Effector CD8-positive, alpha-beta T cell (primary cell): ENCODE measurements around the gene AFP.

ENCODE experiments used
- DNase-seq: peaks from one replicate; lab custom pipeline; 2025; lab: John Stamatoyannopoulos, UW

Gene AFP

DNA sequence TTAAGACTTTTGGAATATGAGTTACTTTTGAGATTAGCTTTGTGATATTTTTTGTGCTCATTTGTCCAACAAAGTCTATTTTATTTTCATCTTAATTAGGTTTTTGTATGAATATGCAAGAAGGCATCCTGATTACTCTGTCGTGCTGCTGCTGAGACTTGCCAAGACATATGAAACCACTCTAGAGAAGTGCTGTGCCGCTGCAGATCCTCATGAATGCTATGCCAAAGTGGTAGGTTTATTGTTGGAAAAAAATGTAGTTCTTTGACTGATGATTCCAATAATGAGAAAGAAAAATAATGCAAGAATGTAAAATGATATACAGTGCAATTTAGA, 21.1 kb upstream of the AFP start:
- no peak for DNase-seq

DNA sequence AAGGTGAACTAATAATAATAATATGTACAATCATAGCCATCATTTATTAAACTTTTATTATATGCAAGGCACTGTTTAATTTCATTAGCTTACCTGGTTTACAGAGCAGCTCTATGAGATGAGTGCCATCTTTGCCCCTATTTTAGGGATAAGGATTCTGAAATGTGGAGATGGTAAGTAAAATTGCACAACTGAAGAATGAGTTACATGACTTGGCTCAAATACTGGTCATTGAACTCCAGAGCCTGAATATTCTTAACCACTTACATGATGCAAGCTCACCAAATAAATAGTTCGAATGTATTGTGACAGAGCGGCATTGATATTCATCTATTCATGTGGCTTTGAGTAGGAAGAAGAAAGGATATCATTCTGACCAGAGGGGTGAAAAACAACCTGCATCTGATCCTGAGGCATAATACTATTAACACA, 20.2 kb upstream of the AFP start:
- DNase-seq: no peak

DNA sequence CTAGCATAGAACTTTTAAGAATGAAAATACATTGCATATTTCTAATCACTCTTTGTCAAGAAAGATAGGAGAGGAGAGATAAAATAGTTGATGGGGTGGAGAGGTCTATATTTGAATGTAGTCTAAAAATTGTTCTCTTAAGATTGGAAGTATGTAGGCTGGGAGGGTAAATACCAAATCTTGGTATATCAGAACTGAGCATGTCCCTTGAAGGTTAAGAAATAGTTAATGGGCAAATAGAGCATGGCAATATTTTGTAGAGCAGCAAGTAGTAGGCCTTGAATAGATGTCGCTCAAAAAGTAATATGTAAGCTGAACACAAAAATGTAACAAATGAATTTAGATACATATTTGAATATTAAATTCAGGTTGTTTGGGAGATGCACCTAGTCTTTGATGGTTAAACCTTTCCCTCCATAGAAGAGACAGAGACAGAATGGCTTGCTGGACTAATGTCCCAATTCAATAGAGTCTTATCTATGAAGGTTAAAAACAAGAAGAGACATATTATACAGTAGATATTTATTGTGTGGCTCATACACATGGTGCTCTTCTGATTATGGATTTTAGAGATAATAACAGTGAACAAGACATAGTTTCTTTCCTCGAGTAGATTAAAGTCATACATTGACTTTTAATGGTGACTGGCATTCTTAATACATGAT, 19.5 kb upstream of the AFP start:
- DNase-seq: no peak

DNA sequence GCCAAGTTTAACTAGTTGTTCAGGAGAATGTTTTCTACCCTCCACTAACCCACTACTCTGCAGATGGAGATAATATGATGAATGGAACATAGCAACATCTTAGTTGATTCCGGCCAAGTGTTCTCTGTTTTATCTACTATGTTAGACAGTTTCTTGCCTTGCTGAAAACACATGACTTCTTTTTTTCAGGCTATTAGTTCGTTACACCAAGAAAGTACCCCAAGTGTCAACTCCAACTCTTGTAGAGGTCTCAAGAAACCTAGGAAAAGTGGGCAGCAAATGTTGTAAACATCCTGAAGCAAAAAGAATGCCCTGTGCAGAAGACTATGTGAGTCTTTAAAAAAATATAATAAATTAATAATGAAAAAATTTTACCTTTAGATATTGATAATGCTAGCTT, 18.7 kb upstream of the AFP start:
- DNase-seq: no peak

DNA sequence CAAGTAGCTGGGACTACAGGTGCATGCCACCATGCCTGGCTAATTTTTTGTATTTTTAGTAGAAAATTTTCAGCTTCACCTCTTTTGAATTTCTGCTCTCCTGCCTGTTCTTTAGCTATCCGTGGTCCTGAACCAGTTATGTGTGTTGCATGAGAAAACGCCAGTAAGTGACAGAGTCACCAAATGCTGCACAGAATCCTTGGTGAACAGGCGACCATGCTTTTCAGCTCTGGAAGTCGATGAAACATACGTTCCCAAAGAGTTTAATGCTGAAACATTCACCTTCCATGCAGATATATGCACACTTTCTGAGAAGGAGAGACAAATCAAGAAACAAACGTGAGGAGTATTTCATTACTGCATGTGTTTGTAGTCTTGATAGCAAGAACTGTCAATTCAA, 18.0 kb upstream of the AFP start:
- no peak for DNase-seq

DNA sequence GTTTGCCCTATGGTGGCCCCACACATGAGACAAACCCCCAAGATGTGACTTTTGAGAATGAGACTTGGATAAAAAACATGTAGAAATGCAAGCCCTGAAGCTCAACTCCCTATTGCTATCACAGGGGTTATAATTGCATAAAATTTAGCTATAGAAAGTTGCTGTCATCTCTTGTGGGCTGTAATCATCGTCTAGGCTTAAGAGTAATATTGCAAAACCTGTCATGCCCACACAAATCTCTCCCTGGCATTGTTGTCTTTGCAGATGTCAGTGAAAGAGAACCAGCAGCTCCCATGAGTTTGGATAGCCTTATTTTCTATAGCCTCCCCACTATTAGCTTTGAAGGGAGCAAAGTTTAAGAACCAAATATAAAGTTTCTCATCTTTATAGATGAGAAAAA, 17.3 kb upstream of the AFP start:
- no peak for DNase-seq

DNA sequence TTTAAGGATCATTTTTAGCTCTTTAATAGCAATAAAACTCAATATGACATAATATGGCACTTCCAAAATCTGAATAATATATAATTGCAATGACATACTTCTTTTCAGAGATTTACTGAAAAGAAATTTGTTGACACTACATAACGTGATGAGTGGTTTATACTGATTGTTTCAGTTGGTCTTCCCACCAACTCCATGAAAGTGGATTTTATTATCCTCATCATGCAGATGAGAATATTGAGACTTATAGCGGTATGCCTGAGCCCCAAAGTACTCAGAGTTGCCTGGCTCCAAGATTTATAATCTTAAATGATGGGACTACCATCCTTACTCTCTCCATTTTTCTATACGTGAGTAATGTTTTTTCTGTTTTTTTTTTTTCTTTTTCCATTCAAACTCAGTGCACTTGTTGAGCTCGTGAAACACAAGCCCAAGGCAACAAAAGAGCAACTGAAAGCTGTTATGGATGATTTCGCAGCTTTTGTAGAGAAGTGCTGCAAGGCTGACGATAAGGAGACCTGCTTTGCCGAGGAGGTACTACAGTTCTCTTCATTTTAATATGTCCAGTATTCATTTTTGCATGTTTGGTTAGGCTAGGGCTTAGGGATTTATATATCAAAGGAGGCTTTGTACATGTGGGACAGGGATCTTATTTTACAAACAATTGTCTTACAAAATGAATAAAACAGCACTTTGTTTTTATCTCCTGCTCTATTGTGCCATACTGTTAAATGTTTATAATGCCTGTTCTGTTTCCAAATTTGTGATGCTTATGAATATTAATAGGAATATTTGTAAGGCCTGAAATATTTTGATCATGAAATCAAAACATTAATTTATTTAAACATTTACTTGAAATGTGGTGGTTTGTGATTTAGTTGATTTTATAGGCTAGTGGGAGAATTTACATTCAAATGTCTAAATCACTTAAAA, 16.6 kb upstream of the AFP start:
- no peak for DNase-seq

DNA sequence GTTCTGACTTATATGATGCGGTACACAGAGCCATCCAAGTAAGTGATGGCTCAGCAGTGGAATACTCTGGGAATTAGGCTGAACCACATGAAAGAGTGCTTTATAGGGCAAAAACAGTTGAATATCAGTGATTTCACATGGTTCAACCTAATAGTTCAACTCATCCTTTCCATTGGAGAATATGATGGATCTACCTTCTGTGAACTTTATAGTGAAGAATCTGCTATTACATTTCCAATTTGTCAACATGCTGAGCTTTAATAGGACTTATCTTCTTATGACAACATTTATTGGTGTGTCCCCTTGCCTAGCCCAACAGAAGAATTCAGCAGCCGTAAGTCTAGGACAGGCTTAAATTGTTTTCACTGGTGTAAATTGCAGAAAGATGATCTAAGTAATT, 15.4 kb upstream of the AFP start:
- no peak for DNase-seq

DNA sequence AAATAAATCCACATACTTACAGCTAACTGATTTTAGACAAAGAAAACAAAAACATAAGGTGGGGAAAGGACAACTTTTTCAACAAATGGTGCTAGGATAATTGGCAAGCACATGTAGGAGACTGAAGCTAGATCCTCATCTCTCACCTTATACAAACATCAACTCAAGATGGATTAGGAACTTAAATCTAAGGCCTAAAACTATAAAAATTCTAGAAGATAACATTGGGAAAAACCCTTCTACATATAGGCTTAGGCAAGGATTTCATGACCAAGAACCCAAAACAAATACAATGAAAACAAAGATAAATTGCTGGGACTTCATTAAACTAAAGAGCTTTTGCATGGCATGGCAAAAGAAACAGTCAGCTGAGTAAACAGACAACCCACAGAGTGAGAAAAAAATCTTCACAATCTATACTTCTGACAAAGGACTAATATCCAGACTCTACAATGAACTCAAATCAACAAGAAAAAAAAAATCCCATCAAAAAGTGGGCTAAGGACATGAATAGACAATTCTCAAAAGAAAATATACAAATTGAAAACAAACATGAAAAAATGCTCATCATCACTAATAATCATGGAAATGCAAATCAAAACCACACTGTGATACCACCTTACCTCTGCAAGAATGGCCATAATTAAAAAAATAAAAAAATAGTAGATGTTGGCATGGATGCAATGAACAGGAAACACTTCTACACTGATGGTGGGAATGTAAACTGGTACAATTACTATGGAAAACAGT, 14.1 kb upstream of the AFP start:
- DNase-seq: no peak

DNA sequence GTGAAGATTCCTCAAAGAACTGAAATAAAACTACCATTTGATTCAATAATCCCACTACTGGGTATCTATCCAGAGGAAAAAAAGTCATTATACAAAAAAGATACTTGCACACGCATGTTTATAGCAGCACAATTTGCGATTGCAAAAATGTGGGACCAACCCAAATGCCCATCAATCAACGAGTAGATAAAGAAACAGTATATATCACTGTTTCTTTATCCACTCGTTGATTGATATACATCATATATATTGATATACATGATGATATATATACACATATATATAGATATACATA, 13.6 kb upstream of the AFP start:
- no peak for DNase-seq

DNA sequence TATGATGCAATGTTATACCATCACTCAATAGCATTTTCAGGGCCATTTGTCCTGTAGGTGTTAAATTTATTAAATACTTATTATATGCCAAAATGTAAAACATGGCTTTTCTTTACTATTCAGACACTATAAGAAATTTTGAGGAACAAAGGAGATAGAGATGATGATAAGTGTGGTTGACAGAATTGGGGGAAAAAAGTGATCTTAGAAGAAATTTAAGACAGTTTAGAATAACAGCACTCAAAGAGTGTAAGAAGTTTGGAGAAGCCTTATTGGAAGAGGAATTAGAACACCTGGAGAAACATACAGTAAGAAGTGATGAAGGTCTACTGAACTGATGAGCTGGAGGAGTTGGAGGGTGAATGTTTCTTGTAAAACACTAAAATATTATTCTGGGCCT, 12.8 kb upstream of the AFP start:
- DNase-seq: no peak

DNA sequence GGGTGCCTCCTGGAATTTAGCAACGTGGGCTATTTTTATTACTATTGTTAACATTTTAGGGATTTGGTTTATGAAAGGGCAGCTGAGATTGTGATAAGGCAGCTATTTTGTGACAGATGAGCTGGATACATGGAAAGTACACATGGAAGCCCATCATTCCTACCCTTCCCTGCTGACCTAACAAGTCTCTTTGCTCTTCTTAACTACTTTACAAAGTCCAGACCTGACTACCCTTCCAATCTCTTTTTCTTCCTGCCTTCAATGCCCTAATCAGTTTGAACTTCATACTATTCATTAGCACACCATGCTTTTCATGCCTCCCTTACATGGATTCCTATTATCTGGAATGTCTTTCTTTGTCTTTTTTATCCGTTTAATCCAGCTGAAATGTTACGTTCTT, 9.4 kb upstream of the AFP start:
- DNase-seq: no peak

DNA sequence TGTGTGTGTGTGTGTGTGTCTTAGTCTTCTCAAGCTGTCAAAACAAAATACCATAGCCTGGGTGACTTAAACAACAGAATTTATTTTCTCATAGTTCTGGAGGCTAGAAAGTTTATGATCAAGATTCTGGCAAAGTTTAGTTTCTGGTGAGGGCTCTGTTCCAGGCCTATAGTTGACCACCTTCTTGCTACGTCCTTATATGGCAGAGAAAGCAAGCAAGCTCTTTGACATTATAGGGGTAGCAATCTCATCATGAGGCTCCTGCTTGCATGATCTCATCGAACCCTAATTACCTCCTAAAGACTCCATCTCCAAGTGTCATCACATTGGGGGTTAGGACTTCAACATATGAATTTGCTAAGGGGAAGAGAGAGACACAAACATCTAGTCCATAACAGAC, 6.9 kb upstream of the AFP start:
- no peak for DNase-seq

DNA sequence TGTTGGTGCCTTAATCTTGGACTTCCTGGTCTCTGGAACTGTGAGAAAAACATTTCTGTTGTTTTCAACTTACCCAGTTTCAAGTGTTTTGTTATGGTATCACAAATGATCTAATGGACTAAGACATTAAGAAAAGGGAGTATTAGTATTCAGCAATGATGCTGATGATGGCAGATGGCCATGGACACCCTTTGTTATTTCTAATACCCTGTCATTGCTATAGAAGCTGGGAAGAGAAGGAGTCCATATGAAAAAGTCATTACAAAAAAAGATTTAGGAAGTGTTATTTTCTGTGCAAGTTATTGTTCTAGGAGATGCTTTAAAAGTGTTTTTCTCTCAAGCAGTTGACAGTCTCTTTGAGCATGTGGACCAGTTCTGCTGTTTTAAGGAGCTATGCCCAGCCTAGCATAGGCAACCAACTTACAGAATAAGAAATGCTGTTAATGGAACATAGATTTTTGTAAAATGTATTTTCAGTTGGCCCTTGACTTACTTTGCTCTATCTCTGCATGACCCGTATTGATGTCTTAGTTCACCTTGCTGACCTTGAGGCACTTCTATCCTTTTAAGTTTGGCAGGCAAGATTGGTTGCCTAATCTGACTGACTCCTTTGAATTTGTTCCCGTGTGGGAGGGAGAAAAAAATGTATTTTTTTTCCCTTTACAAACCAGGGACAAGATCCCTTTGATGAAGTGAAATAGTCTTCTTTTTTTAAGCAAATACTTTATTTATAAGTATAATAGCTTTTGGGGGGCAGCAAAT, 6.0 kb upstream of the AFP start:
- DNase-seq: no peak

DNA sequence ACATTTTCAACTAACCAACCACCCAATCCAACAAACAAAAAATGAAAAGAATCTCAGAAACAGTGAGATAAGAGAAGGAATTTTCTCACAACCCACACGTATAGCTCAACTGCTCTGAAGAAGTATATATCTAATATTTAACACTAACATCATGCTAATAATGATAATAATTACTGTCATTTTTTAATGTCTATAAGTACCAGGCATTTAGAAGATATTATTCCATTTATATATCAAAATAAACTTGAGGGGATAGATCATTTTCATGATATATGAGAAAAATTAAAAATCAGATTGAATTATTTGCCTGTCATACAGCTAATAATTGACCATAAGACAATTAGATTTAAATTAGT, 4.2 kb upstream of the AFP start:
- DNase-seq: no peak

DNA sequence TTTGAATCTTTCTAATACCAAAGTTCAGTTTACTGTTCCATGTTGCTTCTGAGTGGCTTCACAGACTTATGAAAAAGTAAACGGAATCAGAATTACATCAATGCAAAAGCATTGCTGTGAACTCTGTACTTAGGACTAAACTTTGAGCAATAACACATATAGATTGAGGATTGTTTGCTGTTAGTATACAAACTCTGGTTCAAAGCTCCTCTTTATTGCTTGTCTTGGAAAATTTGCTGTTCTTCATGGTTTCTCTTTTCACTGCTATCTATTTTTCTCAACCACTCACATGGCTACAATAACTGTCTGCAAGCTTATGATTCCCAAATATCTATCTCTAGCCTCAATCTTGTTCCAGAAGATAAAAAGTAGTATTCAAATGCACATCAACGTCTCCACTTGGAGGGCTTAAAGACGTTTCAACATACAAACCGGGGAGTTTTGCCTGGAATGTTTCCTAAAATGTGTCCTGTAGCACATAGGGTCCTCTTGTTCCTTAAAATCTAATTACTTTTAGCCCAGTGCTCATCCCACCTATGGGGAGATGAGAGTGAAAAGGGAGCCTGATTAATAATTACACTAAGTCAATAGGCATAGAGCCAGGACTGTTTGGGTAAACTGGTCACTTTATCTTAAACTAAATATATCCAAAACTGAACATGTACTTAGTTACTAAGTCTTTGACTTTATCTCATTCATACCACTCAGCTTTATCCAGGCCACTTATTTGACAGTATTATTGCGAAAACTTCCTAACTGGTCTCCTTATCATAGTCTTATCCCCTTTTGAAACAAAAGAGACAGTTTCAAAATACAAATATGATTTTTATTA, 3.6 kb upstream of the AFP start:
- no peak for DNase-seq

DNA sequence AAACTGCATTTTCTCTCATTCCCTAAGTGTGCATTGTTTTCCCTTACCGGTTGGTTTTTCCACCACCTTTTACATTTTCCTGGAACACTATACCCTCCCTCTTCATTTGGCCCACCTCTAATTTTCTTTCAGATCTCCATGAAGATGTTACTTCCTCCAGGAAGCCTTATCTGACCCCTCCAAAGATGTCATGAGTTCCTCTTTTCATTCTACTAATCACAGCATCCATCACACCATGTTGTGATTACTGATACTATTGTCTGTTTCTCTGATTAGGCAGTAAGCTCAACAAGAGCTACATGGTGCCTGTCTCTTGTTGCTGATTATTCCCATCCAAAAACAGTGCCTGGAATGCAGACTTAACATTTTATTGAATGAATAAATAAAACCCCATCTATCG, 2.9 kb upstream of the AFP start:
- no peak for DNase-seq

DNA sequence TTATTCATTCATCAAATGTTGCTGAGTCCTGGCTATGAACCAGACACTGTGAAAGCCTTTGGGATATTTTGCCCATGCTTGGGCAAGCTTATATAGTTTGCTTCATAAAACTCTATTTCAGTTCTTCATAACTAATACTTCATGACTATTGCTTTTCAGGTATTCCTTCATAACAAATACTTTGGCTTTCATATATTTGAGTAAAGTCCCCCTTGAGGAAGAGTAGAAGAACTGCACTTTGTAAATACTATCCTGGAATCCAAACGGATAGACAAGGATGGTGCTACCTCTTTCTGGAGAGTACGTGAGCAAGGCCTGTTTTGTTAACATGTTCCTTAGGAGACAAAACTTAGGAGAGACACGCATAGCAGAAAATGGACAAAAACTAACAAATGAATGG, 1.7 kb upstream of the AFP start:
- no peak for DNase-seq

DNA sequence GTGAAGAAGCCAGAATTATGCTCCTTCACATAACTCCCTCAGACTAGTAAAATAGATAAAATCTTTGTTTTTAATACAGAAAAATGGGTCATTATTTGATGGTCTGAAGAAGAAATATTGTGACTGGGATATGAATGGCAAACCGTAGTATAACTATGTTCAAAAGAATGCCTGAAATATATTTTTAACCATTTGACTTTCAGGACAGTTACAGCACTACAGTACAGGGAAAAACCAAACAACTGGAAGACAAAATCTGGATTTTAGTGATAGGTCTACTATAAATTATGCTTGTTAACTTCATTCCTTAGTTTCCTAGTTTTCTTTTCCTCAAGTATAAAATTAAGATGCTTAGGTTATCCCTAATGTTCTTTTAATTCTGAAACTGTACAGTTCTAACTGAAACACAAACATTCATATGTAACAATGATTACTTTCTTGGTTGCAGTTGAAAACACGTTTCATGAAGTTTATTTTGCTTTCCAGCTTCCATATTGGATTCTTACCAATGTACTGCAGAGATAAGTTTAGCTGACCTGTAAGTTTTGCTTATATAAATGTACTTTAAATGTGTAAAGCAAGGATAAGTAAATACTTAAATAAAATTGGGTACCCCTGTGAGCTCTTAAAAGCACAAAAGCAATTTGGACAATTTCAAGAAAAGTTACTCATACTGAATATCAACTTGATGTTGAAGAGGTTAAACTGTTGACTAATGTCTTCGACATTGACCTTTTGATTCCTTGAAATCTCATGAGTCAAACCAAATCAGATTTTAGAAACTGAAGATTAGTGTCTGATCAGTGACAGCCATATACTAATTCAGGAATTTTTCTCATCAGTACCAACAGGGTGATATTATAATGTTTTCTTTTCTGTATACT, 895 bp downstream of the AFP start:
- DNase-seq: no peak

DNA sequence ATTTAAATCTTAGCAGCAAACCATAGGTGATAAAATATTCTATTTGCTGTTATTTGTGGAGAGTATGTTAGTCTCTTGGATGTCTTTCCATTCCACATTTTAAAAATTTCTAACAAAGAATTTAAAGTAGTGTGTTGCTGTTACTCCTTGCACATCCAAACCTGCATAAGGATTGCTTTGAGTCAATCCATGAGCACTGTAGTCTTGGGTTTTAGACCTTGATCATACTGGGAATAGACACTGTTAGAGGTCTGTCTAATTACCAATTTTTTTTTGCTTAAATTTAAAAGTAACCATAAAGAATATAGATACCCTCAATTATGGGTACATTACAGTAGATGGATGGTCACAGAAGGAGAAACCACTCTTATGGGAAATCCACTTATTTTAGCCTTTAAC, 1.5 kb downstream of the AFP start:
- DNase-seq: no peak

DNA sequence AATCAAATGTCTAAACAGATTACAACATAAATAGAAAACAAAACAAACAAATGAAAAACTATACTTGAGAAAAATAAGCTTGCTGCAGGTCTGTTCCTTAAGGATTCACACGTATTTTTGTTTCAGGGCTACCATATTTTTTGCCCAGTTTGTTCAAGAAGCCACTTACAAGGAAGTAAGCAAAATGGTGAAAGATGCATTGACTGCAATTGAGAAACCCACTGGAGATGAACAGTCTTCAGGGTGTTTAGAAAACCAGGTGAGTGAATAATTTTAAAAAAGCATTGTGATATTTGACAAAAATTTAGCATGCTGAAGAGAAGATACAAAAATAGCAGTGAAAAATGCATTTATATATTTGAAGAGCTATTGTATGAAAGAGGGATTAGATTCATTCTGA, 2.0 kb downstream of the AFP start:
- DNase-seq: no peak
